Activated T-cell treated with anti-CD3 and anti-CD28 coated beads, Interleukin-2, amount 50 U/mL, for 24 hours (primary cell): ENCODE data around the gene ATP6V1B1.

Experiments used
- DNase-seq: peaks from one replicate; pipeline ENCODE4 v3.0.0-alpha.2; 2020
- H3K27ac Mint-ChIP-seq: 2 replicates; pipeline ENCODE4 v1.8.0; 2020; ENCODE audit warnings: mild to moderate bottlenecking, mixed read lengths
- H3K27me3 Mint-ChIP-seq: 2 replicates; pipeline ENCODE4 v1.8.0; 2020; ENCODE audit warnings: mixed read lengths
- H3K36me3 Mint-ChIP-seq: 2 replicates; pipeline ENCODE4 v1.8.0; 2020; ENCODE audit warnings: low read depth, mixed read lengths
- H3K4me1 Mint-ChIP-seq: 2 replicates; pipeline ENCODE4 v1.8.0; 2020; ENCODE audit warnings: low read depth, mixed read lengths
- H3K4me3 Mint-ChIP-seq: 2 replicates; pipeline ENCODE4 v1.8.0; 2020; ENCODE audit warnings: mild to moderate bottlenecking, moderate library complexity, mixed read lengths
- H3K9me3 Mint-ChIP-seq: 2 replicates; pipeline ENCODE4 v1.8.0; 2020; ENCODE audit warnings: mixed read lengths

The ATP6V1B1 gene

DNA sequence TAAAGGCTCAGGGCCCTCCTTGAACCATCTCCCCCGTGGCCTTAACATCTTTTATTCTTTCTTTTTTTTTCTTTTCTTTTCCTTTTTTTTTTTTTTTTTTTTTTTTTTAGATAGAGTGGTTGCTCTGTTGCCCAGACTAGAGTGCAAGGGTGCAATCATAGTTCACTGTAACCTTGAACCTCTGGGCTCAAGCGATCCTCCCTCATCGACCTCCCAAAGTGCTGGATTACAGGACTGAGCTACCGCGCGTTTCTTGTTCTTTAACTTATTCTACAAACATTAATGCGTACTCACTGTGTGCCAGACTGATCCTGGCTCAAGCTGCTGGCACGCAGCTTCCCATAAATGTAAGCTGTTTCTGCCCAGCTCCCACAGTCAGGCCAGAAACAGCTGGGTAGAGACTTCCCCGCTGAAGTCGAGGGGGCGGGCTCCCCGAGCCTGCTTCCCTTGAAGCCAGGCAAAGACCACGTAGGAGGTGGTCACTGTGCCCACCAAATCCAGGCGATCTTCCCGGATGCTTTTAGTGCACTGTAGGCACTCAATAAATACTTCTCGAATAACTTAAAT lies 29.2 kb upstream of the ATP6V1B1 start:
- no peak overlapping the region for H3K4me3 Mint-ChIP-seq
- no peaks in the 10 kb centered on the region for H3K36me3 Mint-ChIP-seq
- H3K9me3 Mint-ChIP-seq, result no peaks in the 10 kb centered on the region
- H3K27ac Mint-ChIP-seq, result no peak overlapping the region
- DNase-seq, result no peak
- H3K4me1 Mint-ChIP-seq, result peaks cover 18% of the 10 kb centered on the region
- peaks cover 83% of the 10 kb centered on the region for H3K27me3 Mint-ChIP-seq

GRCh38 chr2:70907130-70908057 lies 28.3 kb upstream of the ATP6V1B1 start:
- H3K9me3 Mint-ChIP-seq, result no peaks in the 10 kb centered on the region

DNA sequence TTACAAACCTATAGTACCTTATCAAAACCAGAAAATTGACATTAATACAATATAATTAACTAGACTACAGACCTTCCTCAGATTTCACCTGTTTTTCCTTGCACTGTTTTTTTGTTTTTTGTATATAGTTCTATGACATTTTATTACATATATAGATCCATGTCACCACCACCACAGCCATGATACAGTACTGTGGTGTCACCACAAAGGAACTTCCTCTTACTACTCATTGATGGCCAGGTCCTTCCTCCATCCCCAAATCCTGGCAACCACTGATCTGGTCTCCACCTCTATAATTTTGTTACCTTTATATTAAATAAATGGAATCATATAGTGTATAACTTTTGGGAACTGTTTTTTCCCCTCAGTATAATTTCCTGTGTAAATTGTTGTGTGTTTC lies 19.4 kb upstream of the ATP6V1B1 start:
- no peaks in the 10 kb centered on the region for H3K9me3 Mint-ChIP-seq
- peaks cover 45% of the 10 kb centered on the region for H3K27me3 Mint-ChIP-seq
- no peak overlapping the region for H3K4me3 Mint-ChIP-seq
- no peaks in the 10 kb centered on the region for H3K36me3 Mint-ChIP-seq
- no peak overlapping the region for H3K27ac Mint-ChIP-seq
- H3K4me1 Mint-ChIP-seq, result no peaks in the 10 kb centered on the region
- no peak for DNase-seq

More at GRCh38 chr2:70907130-70908057, 28.3 kb upstream of the ATP6V1B1 start:
- peaks cover 82% of the 10 kb centered on the region for H3K27me3 Mint-ChIP-seq
- no peak overlapping the region for H3K27ac Mint-ChIP-seq
- peaks cover 14% of the 10 kb centered on the region for H3K4me1 Mint-ChIP-seq
- H3K36me3 Mint-ChIP-seq, result no peaks in the 10 kb centered on the region
- DNase-seq, result no peak
- H3K4me3 Mint-ChIP-seq, result peak overlapping the region; percentile 61

DNA sequence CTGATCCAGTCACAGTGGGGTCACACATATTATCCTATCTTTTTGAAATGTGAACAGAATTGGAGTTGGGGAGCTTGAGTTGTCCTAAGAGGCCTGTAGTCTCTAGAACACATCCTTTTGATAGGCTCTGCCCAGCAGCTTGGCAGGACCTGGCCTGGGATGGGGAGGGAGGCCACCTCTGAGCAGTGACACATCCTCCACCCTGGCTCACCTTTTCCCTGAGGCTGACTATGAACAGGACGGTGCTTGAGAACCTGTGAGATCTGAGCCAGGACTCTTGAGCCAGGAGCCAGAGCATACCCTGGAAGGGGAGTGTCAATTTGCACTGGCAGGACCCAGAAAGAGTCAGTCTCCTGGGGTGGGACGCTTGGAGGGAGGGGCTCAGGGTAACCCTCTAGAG lies 17.7 kb upstream of the ATP6V1B1 start:
- Mint-ChIP-seq H3K9me3 (no peaks in the 10 kb centered on the region), H3K36me3 (no peaks in the 10 kb centered on the region), H3K4me1 (no peaks in the 10 kb centered on the region), H3K27me3 (peaks cover 30% of the 10 kb centered on the region), H3K27ac (no peak overlapping the region), H3K4me3 (no peak overlapping the region)
- peak; percentile 9 for DNase-seq

GRCh38 chr2:70919672-70920366 lies 15.9 kb upstream of the ATP6V1B1 start:
- no peak overlapping the region for H3K27ac Mint-ChIP-seq
- H3K36me3 Mint-ChIP-seq, result no peaks in the 10 kb centered on the region
- no peaks in the 10 kb centered on the region for H3K4me1 Mint-ChIP-seq
- no peaks in the 10 kb centered on the region for H3K9me3 Mint-ChIP-seq
- H3K4me3 Mint-ChIP-seq, result no peak overlapping the region
- DNase-seq, result peak; percentile 85
- peaks cover 29% of the 10 kb centered on the region for H3K27me3 Mint-ChIP-seq

- no peak overlapping the region for H3K27ac Mint-ChIP-seq
- no peaks in the 10 kb centered on the region for H3K4me1 Mint-ChIP-seq
- no peaks in the 10 kb centered on the region for H3K36me3 Mint-ChIP-seq
- no peak overlapping the region for H3K4me3 Mint-ChIP-seq
- peak; percentile 21 for DNase-seq
- peaks cover 25% of the 10 kb centered on the region for H3K27me3 Mint-ChIP-seq
- no peaks in the 10 kb centered on the region for H3K9me3 Mint-ChIP-seq
Observed at GRCh38 chr2:70920367-70920715, 15.4 kb upstream of the ATP6V1B1 start.

- Mint-ChIP-seq H3K27ac (no peak overlapping the region), H3K9me3 (no peaks in the 10 kb centered on the region), H3K4me3 (no peak overlapping the region), H3K27me3 (peaks cover 22% of the 10 kb centered on the region), H3K36me3 (no peaks in the 10 kb centered on the region), H3K4me1 (no peaks in the 10 kb centered on the region)
- peak; percentile 25 for DNase-seq
Observed at GRCh38 chr2:70921031-70921430, 14.7 kb upstream of the ATP6V1B1 start.

DNA sequence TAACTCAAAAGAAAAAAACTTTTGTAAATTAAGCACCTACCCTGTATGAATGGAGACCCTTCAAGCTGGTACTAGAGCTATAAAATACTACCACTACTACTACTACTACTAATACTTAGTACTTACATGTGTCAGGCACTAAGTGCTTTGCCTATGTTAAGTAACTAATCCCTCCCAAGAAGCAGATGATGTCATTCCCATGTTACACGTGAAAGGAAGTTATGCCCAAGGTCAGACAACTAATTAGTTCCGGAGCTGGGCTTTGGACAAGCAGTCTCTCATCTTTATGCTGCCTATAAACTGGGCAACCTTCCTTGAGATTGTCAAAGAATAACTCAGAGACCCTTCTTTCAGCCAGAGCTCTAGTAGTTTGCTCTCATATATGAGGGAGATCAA lies 13.9 kb upstream of the ATP6V1B1 start:
- peaks cover 18% of the 10 kb centered on the region for H3K27me3 Mint-ChIP-seq
- DNase-seq, result no peak

DNA sequence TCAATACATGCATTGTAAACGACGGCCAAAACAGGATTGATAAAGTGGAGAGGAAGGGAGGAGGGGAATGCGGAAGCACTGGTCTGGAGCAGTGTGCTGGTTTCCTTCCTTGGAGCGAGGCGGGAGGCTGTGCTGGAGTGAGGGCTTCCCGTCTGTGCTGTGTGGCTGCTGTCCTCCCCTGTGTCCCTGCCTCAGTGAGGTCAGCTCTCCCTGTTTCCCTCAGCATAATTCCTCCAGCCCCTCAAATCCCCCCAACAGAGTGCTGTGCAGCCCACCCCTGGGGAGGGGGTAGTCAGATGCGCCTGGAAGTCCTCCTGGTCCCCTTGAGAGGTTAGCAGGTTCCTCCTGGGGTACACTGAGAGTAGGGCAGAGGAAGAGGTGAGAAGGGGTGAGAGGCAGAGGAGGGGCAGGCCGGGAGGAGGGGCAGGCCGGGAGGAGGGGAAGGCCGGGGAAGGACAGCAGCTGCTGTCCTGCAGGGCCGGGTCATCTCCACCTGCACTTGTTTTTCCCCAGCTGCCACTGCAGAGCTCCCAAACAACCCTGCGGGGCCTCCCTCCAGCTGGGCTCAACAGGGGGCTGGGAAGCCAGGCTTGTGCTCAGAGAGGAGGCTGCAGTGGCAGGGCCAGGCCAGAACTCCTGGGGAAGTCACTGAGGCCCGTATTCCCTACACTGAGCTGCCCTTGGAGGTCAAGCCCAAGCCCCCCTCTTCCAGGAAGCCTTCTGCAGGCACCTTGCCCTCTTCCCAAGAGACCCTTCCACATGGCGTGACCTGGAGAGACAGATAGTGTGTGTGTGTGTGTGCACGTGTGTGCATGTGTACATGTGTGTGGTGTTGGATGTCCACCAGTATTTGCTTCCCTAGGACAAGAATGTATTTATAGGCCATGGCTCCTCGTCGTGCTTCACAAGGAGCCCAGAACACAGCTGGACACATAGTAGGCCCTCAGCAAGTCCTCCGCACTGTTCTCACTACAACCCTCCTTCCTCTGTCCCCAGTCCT lies 13.2 kb upstream of the ATP6V1B1 start:
- H3K27me3 Mint-ChIP-seq, result peaks cover 16% of the 10 kb centered on the region
- DNase-seq, result peak; percentile 22
- no peak overlapping the region for H3K4me3 Mint-ChIP-seq
- H3K36me3 Mint-ChIP-seq, result no peaks in the 10 kb centered on the region
- H3K27ac Mint-ChIP-seq, result no peak overlapping the region
- H3K4me1 Mint-ChIP-seq, result no peaks in the 10 kb centered on the region
- no peaks in the 10 kb centered on the region for H3K9me3 Mint-ChIP-seq

More for the DNA sequence above, 13.9 kb upstream of the ATP6V1B1 start:
- H3K27ac Mint-ChIP-seq, result no peak overlapping the region
- no peak overlapping the region for H3K4me3 Mint-ChIP-seq
- H3K36me3 Mint-ChIP-seq, result no peaks in the 10 kb centered on the region
- no peaks in the 10 kb centered on the region for H3K4me1 Mint-ChIP-seq
- no peaks in the 10 kb centered on the region for H3K9me3 Mint-ChIP-seq

GRCh38 chr2:70923378-70924015 lies 12.2 kb upstream of the ATP6V1B1 start:
- no peak overlapping the region for H3K27ac Mint-ChIP-seq
- no peaks in the 10 kb centered on the region for H3K9me3 Mint-ChIP-seq
- no peaks in the 10 kb centered on the region for H3K4me1 Mint-ChIP-seq
- peaks cover 13% of the 10 kb centered on the region for H3K27me3 Mint-ChIP-seq
- H3K36me3 Mint-ChIP-seq, result no peaks in the 10 kb centered on the region
- peak; percentile 29 for DNase-seq
- no peak overlapping the region for H3K4me3 Mint-ChIP-seq

- Mint-ChIP-seq H3K36me3 (no peaks in the 10 kb centered on the region), H3K27ac (no peak overlapping the region), H3K27me3 (peaks cover 8% of the 10 kb centered on the region), H3K9me3 (no peaks in the 10 kb centered on the region), H3K4me1 (no peaks in the 10 kb centered on the region), H3K4me3 (no peak overlapping the region)
- DNase-seq, result peak; percentile 17
Observed at GRCh38 chr2:70926042-70926441, 9.7 kb upstream of the ATP6V1B1 start.

- DNase-seq, result no peak
- Mint-ChIP-seq H3K27ac (no peak overlapping the region), H3K4me3 (no peak overlapping the region), H3K4me1 (no peaks in the 10 kb centered on the region), H3K9me3 (no peaks in the 10 kb centered on the region), H3K27me3 (peaks cover 8% of the 10 kb centered on the region), H3K36me3 (no peaks in the 10 kb centered on the region)
Observed at GRCh38 chr2:70927138-70927537, 8.6 kb upstream of the ATP6V1B1 start.

DNA sequence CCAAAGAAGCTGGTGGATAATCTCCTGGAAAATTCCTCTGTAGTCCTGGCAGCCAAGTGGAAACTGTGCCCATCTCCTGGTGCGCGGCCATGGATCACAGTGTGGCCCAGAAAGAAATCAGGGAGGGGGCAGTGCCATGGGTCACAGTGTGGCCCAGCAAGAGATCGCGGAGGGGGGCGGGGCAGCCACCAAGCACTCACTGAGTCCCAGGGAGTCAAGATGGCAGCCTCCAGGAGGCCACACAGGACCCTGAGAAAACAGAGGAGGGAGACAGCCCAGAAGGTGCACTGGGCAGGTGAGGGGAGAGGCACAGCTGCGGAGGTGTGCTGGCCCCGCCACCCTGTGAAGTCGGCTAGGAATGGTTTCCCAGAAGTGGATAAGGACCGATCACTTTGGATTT lies 8.1 kb upstream of the ATP6V1B1 start:
- no peak overlapping the region for H3K27ac Mint-ChIP-seq
- no peaks in the 10 kb centered on the region for H3K4me1 Mint-ChIP-seq
- H3K4me3 Mint-ChIP-seq, result no peak overlapping the region
- peaks cover 8% of the 10 kb centered on the region for H3K27me3 Mint-ChIP-seq
- H3K9me3 Mint-ChIP-seq, result no peaks in the 10 kb centered on the region
- peak; percentile 5 for DNase-seq
- no peaks in the 10 kb centered on the region for H3K36me3 Mint-ChIP-seq
